Hepatocyte (in vitro differentiated cells): ENCODE data around the gene MYO1B.

Experiments used
- EZH2 ChIP-seq: fragments of 200-600 bp; sonication (generic); IDR thresholded peaks from 2 replicates; pipeline ENCODE4 v1.6.1; 2016; ENCODE audit warnings: antibody characterized with exemption, mild to moderate bottlenecking, borderline replicate concordance
- EZH2phosphoT487 ChIP-seq: fragments of 200-600 bp; sonication (generic); IDR thresholded peaks from one replicate; pipeline ENCODE4 v1.6.1; 2018; ENCODE audit warnings: antibody characterized with exemption, mild to moderate bottlenecking, low read depth, moderate library complexity; ENCODE audit not compliant: unreplicated experiment, severe bottlenecking
- TF ChIP-seq, protein P1 (sequence below): fragments of 200-600 bp; sonication (generic); IDR thresholded peaks from 2 replicates; pipeline ENCODE4 v1.5.1; 2016; ENCODE audit warnings: antibody characterized with exemption, mild to moderate bottlenecking; ENCODE audit not compliant: poor library complexity

DNA sequence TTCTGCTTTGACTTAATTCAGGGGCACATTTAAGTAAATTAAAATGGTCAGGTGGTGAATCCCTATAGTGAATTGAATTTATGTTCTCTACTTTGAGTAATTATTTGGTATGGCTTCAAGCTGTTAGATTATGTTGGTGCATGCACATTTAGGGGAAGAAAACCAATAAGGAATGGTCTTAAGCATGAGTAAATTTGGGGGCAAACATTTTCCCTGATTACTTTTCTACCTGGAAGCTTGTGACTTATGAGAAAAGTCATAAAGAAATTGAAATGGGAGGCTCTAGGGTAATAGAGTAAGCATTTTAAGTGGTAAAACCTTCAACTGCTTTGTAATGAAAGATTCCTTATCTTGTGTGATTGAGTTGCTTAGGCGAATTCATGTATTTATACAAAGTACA lies 112.5 kb downstream of the MYO1B start:
- TF ChIP-seq, protein P1, sequence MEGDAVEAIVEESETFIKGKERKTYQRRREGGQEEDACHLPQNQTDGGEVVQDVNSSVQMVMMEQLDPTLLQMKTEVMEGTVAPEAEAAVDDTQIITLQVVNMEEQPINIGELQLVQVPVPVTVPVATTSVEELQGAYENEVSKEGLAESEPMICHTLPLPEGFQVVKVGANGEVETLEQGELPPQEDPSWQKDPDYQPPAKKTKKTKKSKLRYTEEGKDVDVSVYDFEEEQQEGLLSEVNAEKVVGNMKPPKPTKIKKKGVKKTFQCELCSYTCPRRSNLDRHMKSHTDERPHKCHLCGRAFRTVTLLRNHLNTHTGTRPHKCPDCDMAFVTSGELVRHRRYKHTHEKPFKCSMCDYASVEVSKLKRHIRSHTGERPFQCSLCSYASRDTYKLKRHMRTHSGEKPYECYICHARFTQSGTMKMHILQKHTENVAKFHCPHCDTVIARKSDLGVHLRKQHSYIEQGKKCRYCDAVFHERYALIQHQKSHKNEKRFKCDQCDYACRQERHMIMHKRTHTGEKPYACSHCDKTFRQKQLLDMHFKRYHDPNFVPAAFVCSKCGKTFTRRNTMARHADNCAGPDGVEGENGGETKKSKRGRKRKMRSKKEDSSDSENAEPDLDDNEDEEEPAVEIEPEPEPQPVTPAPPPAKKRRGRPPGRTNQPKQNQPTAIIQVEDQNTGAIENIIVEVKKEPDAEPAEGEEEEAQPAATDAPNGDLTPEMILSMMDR: no peak
- no peak for TF ChIP-seq EZH2phosphoT487
- no peak for TF ChIP-seq EZH2
